ENCODE measurements around the gene KIAA1755.
"Not testable (repeated sequence)": the region's sequence is repeated elsewhere in the genome, so short reads cannot be mapped to it uniquely, and the experiment has no call there.

KIAA1755 gene

DNA sequence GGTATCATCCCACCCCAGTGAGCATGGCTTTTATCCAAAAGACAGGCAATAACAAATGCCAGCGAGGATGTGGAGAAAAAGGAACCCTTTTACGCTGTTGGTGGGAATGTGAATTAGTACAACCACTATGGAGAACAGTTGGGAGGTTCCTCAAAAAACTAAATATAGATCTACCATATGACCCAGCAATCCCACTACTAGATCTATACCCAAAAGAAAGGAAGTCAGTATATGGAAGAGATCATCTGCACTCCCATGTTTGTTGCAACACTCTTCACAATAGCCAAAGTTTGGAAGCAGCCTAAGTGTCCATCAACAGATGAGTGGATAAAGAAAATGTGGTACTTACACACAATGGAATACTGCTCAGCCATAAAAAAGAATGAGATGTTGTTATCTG is 5.9 kb upstream of the KIAA1755 start:
- no peak for DNase-seq (ENCODE audit: low read depth, low spot score)

DNA sequence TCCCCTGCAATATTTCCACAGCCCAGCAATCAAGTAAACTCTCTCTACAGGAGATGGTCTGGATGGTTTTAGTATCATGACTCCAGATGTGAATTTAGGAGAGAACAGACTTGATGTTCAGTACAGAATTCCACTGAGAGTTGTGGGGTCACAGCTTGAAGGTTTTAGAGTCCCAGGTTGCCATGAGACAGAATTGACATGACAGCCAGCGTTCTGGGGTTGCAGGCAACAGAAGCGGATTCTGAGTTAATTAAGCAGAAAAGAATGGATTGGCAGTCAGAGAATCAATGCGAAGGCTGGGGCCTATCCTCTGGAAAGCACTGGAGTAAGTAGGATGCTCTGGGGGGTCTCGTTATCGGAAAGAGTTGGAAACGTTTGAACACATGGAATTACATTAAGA is 2.4 kb upstream of the KIAA1755 start:
- no peak for DNase-seq (ENCODE audit: low read depth, low spot score)

DNA sequence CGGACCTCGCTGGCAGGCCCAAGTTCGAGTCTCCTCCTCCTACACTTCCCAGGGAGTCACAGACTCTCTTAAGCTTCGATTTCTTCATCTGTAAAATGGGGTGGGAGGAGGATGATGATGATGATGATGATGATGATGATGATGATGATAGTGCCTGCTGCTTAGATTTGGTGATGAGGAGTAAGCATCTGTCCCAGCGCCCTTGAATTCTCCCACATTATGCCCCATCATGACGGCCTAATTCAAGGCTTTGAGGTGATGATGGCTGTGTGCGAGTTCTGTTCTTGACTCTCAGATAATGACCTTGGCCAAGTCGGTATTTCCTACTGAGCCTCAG is 487 bp upstream of the KIAA1755 start:
- DNase-seq (ENCODE audit: low read depth, low spot score): no peak

DNA sequence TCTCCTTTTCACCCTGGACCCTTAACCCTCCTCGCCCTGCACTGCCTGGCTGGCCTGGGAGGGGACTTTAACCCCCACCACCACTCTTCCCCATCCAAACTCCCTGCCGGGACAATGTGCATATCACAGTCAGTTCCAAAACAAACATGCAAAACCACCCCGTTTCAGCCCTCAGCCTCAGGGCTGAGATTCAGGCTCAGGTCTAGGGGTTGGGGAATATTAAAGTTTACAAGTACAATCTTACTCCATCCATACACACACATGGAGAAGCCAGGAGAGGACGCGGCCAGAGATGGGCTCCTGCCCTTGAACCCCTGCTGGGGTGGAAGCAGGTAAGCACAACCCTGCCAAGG is 534 bp downstream of the KIAA1755 start:
- no peak for DNase-seq (ENCODE audit: low read depth, low spot score)

DNA sequence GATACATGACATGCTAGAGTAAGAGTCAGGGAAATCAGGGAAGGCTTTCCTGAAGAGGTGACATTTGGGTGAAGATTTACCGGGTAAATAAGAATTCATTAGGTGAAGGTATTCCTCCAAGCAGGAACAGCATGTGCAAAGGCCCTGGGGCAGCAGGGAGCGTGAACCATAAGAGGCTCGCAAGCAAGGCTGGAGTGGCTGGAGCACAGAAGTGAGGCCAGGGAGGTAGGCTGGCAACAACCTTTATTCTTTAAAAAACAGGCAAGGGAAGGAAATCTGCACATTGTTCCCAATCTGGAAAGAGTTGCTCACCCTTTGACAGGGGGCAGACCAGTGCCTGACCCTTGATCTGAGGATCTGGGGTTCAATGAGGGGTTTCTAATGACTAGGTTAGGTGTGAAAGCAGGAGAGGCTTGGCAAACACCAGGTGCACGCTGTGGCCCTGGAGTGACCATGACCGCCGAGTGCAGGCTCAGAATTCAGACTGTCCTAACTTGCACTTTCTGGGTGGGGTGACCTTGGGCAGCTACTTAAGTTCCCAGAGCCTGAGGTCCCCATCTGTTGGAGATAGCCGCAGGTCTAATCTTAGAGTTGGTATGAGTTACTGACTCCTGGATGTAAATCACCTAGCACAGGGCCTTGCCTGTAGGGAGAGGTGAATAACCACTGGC is 1.9 kb downstream of the KIAA1755 start:
- DNase-seq (ENCODE audit: low read depth, low spot score): no peak

DNA sequence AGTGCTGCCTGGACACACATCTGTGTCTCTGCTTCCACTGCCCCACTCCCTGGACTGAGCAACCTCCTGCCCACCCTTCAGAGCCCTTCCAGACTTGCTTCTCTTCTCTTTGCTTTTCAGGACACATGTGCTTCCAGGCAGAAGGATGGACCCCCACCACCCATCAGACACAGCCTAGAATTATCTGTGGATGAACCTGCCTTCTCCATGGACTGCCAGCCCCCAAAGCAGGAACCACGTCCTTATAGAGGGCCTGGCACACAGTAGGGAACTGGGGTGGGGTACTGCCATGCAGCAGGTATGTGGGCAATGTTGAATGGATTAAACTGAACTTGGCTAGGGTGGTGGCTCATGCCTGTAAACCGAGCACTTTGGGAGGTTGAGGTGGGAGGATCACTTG is 3.6 kb downstream of the KIAA1755 start:
- no peak for DNase-seq (ENCODE audit: low read depth, low spot score)

DNA sequence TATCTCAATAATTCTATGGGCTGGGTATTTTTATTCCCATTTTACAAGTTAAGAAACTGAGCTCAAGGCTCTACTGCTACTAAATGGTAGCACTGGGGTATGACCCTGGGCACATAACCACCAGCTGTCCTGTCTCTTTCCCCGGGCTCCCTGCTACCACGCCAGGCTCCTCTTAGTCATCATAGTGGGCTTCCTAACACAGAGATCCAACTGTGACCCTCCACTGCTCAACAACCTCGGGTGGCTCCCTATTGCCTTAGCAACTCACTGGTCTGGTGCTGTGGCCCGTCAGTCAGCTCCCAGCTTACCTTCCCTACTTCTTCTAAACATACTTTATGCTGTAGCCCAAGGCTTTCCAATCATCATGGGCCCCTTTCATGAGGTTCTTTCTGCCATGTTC is 4.5 kb downstream of the KIAA1755 start:
- DNase-seq (ENCODE audit: low read depth, low spot score): no peak

DNA sequence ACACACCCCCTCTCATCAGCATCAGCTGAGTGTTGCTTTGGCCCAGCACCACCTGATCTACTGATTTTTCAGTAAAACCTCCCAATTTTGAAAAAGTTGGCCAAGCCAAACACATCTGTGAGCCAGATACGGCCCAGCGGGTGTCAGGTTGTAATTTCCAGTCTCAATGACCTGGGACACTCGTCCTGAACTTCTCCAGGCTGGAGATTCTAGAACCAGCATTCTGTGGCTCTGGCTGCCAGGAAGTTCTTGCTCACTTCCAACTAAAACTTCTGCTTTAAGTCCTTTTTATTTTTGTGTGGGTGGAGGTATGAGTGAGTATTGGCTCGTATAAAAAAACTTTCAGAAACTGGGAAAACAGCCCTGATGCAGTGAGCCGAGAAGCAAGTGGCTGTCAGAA is 5.1 kb downstream of the KIAA1755 start:
- no peak for DNase-seq (ENCODE audit: low read depth, low spot score)

DNA sequence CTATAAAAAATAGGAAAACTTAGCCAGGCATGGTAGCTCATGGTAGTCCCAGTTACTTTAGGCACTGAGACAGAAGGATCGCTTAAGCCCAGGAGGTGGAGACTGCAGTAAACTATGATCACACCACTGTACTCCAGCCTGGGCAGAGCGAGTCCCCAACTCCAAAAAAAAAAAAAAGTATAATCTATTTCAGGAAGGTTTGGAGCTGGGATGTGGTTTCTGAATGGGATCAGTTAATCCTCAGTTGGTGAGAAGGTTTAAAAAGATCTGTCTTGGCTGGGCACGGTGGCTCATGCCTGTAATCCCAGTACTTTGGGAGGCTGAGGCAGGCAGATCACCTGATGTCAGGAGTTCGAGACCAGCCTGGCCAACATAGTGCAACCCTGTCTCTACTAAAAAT is 5.9 kb downstream of the KIAA1755 start:
- DNase-seq (ENCODE audit: low read depth, low spot score): not testable (repeated sequence)

DNA sequence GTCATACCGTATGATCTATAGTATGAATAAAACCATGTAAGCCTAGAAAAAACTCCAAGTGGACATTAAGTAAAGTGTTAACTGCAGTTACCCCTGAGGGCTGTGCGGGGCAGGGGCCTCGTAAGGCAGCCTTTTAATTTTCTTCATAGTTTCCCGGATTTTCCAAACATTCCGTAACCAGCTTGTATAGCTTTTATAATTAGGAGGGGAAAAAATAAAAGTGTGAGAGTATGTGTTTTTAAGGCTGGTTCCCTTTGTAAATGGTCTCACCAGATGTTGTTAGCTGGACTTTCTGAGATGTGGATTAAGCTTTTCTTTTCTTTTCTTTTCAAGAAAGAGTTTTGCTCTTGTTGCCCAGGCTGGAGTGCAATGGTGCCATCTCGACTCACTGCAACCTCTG is 7.0 kb downstream of the KIAA1755 start:
- DNase-seq (ENCODE audit: low read depth, low spot score): no peak

DNA sequence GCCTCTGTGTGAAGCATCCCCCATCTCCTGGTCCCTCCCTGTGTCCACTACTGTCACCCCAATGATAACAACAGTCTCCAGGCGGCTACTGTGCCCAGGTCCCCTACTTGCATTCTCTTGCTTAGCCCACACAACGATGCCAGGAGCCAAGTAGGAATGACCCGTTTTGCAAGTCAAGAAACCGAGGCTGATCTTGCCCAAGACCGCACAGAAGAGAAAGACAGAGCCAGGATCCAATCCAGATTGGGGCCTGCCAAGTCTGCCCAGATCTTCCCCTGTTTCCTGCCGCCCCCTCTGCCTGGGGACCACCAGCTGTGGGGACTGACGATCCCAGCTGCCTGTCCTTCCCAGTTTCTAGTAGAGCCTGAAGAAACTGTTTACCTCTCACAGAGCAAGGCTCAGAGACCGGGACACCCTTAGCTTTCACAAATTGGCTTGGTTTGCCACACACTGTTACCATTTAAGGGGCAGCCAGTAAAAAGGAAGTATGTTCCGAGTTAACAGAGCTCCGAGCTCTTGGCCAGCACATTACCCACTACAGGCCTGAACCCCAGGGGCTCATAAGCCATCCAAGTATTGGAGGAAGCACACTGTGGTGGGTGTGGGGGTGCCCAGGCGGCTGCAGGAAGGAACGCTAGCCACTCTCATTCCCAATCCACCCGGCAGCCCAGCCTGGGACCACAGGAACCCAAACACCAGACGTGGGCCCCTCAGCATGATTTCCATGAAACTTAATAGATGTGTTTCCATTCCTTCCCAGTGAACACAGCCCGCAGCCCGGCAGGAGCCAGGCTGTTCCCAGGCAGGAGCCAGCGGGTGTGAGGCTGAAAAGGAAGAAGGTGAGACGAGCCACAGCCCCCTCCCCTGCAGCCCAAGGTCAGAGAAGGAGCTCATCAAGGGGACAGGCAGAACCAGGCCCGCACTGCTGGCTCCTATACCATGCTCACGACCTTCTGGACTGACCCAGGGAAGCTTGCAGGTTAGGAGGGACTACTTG is 7.9 kb downstream of the KIAA1755 start:
- DNase-seq (ENCODE audit: low read depth, low spot score): peak; percentile 91

DNA sequence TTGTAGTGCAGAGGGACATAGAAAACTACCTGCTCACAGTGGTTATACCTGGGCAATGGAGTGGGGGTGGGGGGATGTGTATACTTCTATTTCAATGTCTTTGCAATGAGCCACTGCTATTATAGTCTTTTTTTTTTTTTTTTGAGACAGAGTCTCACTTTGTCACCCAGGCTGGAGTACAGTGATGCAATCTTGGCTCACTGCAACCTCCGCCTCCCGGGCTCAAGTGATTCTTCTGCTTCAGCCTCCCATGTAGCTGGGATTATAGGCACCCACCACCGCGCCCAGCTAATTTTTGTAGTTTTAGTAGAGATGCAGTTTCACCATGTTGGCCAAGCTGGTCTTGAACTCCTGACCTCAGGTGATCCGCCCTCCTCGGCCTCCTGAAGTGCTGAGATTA is 9.1 kb downstream of the KIAA1755 start:
- DNase-seq (ENCODE audit: low read depth, low spot score): not testable (repeated sequence)

DNA sequence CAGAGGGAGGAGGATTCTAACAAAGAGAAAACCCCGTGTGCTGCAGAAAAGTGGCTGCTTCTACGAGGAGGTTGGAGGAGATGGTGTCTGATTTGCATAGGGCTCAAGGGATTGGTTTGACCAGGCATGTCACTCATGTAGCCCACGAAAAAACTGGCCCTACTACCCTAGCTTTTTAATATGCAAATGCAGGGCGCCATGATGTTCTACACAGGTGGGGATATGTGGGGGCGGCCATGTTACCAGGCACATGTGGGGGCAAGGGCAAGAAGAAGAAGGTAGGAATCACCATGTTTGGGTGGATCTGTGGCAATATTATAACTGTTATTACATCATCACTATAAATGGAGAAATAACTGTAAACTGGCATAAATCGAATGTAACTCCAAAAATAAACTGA is 9.9 kb downstream of the KIAA1755 start:
- no peak for DNase-seq (ENCODE audit: low read depth, low spot score)

DNA sequence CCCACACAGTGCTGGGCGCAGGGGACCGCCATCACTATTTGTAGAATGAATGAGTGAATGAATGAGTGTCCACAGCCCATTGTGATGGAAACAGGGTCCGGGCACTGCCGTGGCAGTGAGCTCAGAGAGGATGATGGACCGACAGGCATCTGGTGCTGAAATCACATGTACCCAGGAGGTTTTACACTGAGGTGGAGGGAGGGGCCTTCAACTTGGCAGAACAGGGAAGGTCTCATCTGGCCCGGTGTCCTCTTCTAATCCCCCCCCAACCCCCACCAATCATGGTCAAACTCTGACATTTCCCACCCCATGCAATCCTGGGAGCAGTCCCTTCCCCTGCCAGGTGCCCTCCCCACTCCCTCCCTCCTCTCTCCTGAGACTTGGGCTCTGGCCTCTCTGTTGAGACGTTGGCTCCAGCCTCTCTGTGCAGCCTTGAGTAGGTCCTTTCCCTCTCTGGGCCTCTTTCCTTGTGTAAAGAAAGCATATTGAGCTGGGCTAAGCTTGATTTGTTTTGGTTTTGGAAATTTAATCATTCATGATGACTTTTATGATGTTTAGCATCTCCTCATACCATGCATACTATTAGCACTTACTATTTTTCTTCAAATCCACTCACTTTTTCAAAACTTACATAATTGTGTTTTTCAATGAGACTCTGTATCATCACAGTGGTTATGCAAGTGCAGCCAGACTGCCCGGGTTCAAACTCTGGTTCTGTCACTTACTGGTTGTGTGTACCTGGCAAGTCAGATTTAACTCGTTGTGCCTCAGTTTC is 10.8 kb downstream of the KIAA1755 start:
- no peak for DNase-seq (ENCODE audit: low read depth, low spot score)

DNA sequence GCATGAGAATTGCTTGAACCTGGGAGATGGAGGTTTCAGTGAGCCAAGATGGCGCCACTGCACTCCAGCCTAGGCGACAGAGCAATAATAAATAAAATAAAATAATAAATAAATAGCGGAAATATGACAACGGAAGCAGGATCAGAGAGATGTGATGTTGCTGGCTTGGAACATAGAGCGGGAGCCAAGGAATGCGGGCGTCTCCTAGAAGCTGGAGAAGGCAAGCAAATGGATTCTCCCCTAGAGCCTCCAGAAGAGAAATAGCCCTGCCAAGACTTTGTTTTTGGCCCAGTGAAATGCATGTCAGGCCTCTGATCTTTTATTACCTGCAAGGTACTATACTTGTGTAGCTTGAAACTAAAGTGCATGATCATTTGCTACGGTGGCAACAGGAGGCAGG is 12.4 kb downstream of the KIAA1755 start:
- DNase-seq (ENCODE audit: low read depth, low spot score): no peak

DNA sequence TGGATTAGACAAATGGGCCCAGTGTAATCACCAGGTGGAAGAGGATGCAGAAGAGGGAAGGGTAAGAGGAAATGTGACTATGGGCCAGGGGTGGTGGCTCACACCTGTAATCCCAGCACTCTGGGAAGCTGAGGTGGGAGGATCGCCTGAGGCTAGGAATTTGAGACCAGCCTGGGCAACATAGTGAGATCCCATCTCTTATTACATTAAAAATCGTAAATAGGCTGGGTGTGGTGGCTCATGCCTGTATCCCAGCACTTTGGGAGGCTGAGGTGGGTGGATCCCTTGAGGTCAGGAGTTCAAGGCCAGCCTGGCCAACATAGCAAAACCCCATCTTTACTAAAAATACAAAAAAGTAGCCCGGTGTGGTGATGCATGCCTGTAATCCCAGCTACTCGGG is 12.8 kb downstream of the KIAA1755 start:
- DNase-seq (ENCODE audit: low read depth, low spot score): not testable (repeated sequence)

DNA sequence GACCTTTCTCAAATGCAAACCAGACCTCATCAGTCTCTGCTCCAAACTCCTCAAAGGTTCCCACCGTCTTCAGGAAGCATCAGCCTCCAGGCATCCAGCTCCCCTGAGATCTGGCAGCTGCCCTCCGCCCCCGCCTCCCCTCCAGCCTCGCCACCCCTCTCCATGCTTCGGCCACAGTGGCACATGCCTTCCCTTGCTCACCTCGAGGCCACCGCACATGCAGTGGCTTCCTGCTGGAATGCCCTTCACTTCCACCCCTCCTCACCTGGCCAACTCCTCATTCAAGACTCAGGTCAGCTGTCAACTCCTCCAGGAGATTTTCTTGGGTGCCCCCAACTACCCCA is 13.4 kb downstream of the KIAA1755 start:
- DNase-seq (ENCODE audit: low read depth, low spot score): no peak

DNA sequence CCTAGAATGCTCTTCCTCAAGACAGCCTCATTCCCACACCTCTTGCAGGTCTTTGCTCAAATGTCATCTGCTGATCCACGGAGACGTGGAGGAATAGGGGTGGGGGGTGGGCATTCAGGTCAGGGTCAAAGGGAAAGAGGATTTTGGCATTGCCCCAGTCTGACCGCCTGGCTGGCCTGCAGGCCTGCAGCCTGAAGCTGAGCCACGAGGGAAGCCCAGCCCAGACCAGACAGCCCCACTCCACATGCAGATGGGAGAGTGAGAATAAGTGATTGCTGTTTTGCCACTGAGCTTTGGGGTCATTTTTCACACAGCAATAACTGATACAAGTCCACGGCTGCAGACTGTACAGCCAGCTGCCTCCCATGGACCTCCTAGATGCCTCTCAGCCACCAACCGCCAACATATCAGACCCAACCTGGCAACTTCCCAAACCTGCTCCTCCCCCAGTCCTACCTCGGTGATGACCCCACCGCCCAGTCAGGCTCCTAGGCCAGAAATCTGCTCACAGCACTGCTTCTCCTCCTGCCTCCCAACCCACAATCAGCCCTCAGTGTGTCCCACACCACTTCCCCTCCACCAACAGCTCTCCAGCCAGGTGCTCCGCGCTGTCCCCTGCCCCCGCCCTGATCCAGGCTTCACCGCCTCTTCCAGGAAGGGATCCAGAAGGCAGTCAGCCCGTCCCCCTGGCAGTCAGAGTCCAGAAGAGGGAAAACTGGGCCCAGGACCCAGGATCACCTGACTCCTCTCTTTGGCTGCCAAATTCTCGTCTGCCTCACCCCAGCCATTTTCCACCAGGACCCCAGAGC is 14.0 kb downstream of the KIAA1755 start:
- no peak for DNase-seq (ENCODE audit: low read depth, low spot score)

DNA sequence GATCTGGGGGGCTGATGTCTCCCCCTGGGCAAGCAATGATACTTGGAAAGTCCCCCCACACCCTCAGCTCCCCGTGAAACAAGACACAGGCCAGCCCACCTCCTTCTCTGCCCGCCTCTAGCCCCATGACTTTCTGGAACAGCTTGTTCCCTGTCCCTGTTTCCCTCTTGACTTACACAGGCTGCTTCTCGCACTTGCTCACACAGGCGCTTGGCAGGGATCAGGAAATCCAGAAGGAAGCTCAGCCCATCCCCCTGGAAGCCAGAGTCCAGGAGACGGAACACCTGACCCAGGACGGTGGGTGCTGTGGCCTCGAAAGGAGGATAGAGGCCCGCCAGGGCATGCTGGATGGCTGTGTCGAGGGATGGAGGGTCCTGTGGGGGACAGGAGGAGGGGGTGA is 14.8 kb downstream of the KIAA1755 start:
- no peak for DNase-seq (ENCODE audit: low read depth, low spot score)

DNA sequence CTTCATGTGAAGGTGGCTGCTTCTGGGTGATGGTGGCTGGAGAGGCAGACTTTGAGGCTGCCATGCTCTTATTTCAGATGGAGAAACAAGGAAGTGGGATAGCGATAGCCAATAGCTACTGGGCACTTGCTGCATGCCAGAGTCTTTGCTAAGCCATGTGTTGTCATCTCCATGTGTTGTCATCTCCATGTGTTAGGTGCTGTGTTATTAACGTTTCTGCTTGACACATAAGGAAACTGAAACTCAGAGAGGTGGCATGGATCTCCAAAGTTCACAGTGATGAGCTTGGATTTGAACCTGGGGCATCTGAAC is 16.9 kb downstream of the KIAA1755 start:
- no peak for DNase-seq (ENCODE audit: low read depth, low spot score)

DNA sequence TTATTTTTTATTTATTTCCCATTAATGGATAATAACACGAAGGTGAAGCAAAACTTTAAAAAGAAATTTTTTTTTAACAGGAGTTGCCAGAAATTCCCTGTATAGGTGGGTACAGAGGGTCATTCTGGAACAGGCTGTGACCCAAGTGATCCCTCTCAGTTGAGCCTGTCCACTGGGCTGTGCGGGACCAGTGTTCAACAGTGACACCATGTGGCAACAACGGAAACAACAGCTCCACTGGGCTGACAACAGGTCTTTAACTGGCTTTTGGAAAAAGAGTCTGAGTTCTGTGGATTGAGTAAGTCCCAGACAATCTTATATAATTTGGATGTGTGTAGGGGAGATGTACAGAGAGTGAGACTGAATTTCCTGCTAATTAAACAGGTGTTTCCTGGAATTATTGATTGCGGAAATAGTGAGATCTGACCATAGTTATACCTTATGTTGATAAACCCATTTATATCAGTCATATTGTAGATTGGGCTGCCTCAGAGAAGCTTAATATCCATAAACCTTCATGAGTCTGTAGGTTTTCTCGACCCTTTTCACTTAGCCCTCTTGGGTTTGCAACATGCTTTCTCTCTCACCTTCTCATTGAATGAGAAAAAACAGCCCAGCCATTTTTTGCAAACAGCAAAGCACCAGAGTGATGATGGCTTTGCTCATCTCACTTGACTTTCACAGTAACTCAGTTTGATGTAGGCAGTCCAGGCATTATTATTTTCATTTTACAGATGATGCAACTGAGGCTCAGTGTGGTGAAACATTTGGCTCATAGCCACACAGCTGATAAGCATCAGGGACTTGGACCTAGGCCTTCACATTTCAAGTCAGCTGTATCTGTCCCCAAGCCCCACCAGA is 17.5 kb downstream of the KIAA1755 start:
- DNase-seq (ENCODE audit: low read depth, low spot score): no peak

Data from smooth muscle cell of the brain vasculature (primary cell).